Measurements from ENCODE around the gene SHE. TPM values are rescaled to one million over a fixed set of nuclear protein-coding genes. Genes with fewer than 3 reads are reported as not detected.

The SHE gene
- total and polyA plus RNA-seq, 2 donors (not counting 3 experiments of a cell fraction or from before 2014, with no cell fraction given) = 30.1 to 52.7 TPM

GRCh38 chr1:154463512-154463990 is 38.7 kb downstream of the SHE start:
- dilution Hi-C loops (cut with MboI; ENCODE audit: extremely low pct_ligation_motif_present, low sequenced_read_pairs) (no loop called here), intact Hi-C loops (cut with micrococcal nuclease) (loop anchor here (5.0 kb wide), 1 partner anchor 41 kb away; no protein-coding TSS in a partner anchor)
- Histone ChIP-seq H3K79me2 (ENCODE audit: control insufficient read depth, insufficient read depth, low read length) (no peaks in the 10 kb centered on the region), H3K4me1 (ENCODE audit: control insufficient read depth, extremely low read depth, insufficient read depth, low read length) (peaks cover 8% of the 10 kb centered on the region), H3K36me3 (ENCODE audit: control insufficient read depth in 2 of 2, extremely low read depth in 1 of 2, insufficient read depth in 2 of 2, low read length in 2 of 2) (no peaks in the 10 kb centered on the region), H2AFZ (ENCODE audit: low read depth, low read length) (peak overlapping the region; percentile 10), H3K9ac (replicated peaks; ENCODE audit: extremely low read depth, insufficient read depth, low read length) (no peak overlapping the region), H3K9me3 (replicated peaks; ENCODE audit: control insufficient read depth, insufficient read depth, low read length) (no peaks in the 10 kb centered on the region), H3K27ac (ENCODE audit: insufficient read depth, low read depth, low read length) (peak overlapping the region; percentile 34), H3K4me2 (ENCODE audit: insufficient read depth, low read length) (no peak overlapping the region), H3K4me3 (replicated peaks in 1 of 3; ENCODE audit: insufficient read depth in 1 of 3, low read depth in 1 of 3, low read length in 3 of 3) (no peak overlapping the region), H4K20me1 (replicated peaks; ENCODE audit: control insufficient read depth, extremely low read depth, insufficient read depth, low read length) (no peaks in the 10 kb centered on the region), H3K9me1 (replicated peaks; ENCODE audit: control insufficient read depth, extremely low read depth, insufficient read depth, low read length) (no peaks in the 10 kb centered on the region), H3K27me3 (ENCODE audit: control insufficient read depth in 2 of 2, insufficient read depth in 2 of 2, low read length in 2 of 2) (no peaks in the 10 kb centered on the region)
- peak; percentile 31 for DNase-seq (ENCODE audit: low read depth, low spot score)
- TF ChIP-seq GATA2 (IDR thresholded peaks at IDR 0.05; ENCODE audit: insufficient read depth, insufficient read length, low read depth, low read length) = peak; percentile 72
- TF ChIP-seq, protein P1, sequence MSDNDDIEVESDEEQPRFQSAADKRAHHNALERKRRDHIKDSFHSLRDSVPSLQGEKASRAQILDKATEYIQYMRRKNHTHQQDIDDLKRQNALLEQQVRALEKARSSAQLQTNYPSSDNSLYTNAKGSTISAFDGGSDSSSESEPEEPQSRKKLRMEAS (IDR thresholded peaks at IDR 0.05; ENCODE audit: insufficient read depth, insufficient read length) = no peak
- ChIA-PET POLR2A (no interaction called here), CTCF (interaction anchor here (1.0 to 1.5 kb wide), 6 partner anchors 15 to 129 kb away, joined by 3 to 8 read pairs (median 3); no protein-coding TSS in a partner anchor)
- BruUV-seq (replicated peaks) = no TSS peak
- peak; percentile 67 for FAIRE-seq

GRCh38 chr1:154460695-154461260 is 41.4 kb downstream of the SHE start:
- BruUV-seq (replicated peaks) = no TSS peak
- POLR2A ChIA-PET = no interaction called here
- dilution Hi-C loops (cut with MboI; ENCODE audit: extremely low pct_ligation_motif_present, low sequenced_read_pairs) = no loop called here

More at GRCh38 chr1:154460695-154461260, 41.4 kb downstream of the SHE start:
- no peaks in the 10 kb centered on the region for H3K79me2 ChIP-seq (ENCODE audit: control insufficient read depth, insufficient read depth, low read length)
- intact Hi-C loops (cut with micrococcal nuclease) = loop anchor here (5.0 kb wide), 1 partner anchor 38 kb away; no protein-coding TSS in a partner anchor
- H3K9me1 ChIP-seq (replicated peaks; ENCODE audit: control insufficient read depth, extremely low read depth, insufficient read depth, low read length) = no peaks in the 10 kb centered on the region
- H3K9ac ChIP-seq (replicated peaks; ENCODE audit: extremely low read depth, insufficient read depth, low read length) = no peak overlapping the region
- CTCF ChIA-PET = interaction anchor here (1.3 to 1.9 kb wide), 3 partner anchors 13 to 86 kb away, joined by 4 to 5 read pairs (median 5); no protein-coding TSS in a partner anchor
- no peak for FAIRE-seq
- no peaks in the 10 kb centered on the region for H3K36me3 ChIP-seq (ENCODE audit: control insufficient read depth in 2 of 2, extremely low read depth in 1 of 2, insufficient read depth in 2 of 2, low read length in 2 of 2)
- TF ChIP-seq, protein P1 (IDR thresholded peaks at IDR 0.05; ENCODE audit: insufficient read depth, insufficient read length) = no peak
- TF ChIP-seq GATA2 (IDR thresholded peaks at IDR 0.05; ENCODE audit: insufficient read depth, insufficient read length, low read depth, low read length) (no peak), MYC (IDR thresholded peaks at IDR 0.05; ENCODE audit: low read depth, low read length) (no peak), POLR2A (IDR thresholded peaks at IDR 0.05; ENCODE audit: low read depth, low read length) (no peak), FOS (IDR thresholded peaks at IDR 0.05; ENCODE audit: borderline replicate concordance, insufficient read depth, low read length) (no peak), JUN (IDR thresholded peaks at IDR 0.05; ENCODE audit: borderline replicate concordance, insufficient read depth, insufficient read length, low read depth) (no peak), POLR2AphosphoS5 (IDR thresholded peaks at IDR 0.05; ENCODE audit: insufficient read depth, low read depth, low read length) (no peak), EZH2 (IDR thresholded peaks at IDR 0.05; ENCODE audit: borderline replicate concordance, low read depth, low read length, severe bottlenecking) (no peak)
- TF ChIP-seq, protein P2, sequence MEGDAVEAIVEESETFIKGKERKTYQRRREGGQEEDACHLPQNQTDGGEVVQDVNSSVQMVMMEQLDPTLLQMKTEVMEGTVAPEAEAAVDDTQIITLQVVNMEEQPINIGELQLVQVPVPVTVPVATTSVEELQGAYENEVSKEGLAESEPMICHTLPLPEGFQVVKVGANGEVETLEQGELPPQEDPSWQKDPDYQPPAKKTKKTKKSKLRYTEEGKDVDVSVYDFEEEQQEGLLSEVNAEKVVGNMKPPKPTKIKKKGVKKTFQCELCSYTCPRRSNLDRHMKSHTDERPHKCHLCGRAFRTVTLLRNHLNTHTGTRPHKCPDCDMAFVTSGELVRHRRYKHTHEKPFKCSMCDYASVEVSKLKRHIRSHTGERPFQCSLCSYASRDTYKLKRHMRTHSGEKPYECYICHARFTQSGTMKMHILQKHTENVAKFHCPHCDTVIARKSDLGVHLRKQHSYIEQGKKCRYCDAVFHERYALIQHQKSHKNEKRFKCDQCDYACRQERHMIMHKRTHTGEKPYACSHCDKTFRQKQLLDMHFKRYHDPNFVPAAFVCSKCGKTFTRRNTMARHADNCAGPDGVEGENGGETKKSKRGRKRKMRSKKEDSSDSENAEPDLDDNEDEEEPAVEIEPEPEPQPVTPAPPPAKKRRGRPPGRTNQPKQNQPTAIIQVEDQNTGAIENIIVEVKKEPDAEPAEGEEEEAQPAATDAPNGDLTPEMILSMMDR (IDR thresholded peaks at IDR 0.05; ENCODE audit: extremely low read depth in 1 of 2, insufficient read depth in 1 of 2, low read depth in 1 of 2, low read length in 2 of 2) = no peak
- H3K4me2 ChIP-seq (ENCODE audit: insufficient read depth, low read length) = no peak overlapping the region
- no peak overlapping the region for H3K27ac ChIP-seq (ENCODE audit: insufficient read depth, low read depth, low read length)
- H3K4me3 ChIP-seq (replicated peaks in 1 of 3; ENCODE audit: insufficient read depth in 1 of 3, low read depth in 1 of 3, low read length in 3 of 3) = no peak overlapping the region
- no peak overlapping the region for H2AFZ ChIP-seq (ENCODE audit: low read depth, low read length)
- no peak for DNase-seq (ENCODE audit: low read depth, low spot score)
- no peaks in the 10 kb centered on the region for H3K27me3 ChIP-seq (ENCODE audit: control insufficient read depth in 2 of 2, insufficient read depth in 2 of 2, low read length in 2 of 2)
- no peaks in the 10 kb centered on the region for H4K20me1 ChIP-seq (replicated peaks; ENCODE audit: control insufficient read depth, extremely low read depth, insufficient read depth, low read length)
- no peaks in the 10 kb centered on the region for H3K9me3 ChIP-seq (replicated peaks; ENCODE audit: control insufficient read depth, insufficient read depth, low read length)
- peaks cover 8% of the 10 kb centered on the region for H3K4me1 ChIP-seq (ENCODE audit: control insufficient read depth, extremely low read depth, insufficient read depth, low read length)
